ENCODE results near the gene DKK1.

Gene DKK1

DNA sequence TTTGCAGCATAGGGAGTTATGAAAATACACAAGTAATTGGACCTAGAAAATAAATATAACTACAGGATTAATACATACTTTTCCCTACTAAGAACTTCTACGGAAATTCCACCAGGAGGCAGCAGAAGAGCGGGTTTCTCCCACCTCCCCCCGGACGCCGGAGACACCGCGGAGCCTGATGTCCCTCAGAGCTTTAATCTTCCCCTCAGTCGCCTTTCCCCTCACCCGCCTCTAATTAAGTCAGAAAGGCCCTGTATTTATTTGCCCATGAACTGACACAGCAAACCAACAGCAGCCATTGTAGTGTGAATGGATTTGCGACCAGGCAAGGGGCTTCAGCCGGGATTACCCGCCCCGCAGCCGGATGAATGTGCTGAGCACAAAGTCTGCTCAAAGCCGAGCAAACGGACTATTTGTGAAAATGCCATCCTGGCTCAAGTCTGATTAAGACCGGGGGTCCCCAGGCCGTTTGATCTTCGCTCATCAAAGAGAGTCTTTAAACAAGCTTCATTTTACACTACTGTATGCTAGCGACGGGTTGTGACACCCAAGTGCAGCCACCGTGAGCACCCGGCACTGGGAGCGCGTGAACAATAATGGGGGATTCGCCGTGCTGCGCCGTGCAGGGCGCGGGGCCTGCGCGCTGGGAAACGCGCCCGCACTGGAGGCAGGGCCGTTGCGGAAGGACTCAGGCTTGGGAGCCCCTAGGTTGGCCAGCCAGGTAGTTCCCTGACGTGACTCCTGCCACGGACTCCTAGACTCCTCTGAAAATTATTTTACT is 5.6 kb upstream of the DKK1 start:
- peak overlapping the region; percentile 43 for H3K4me3 Mint-ChIP-seq
- H3K36me3 Mint-ChIP-seq: no peaks in the 10 kb centered on the region
- H3K9me3 Mint-ChIP-seq: no peaks in the 10 kb centered on the region
- peaks cover 36% of the 10 kb centered on the region for H3K27me3 Mint-ChIP-seq
- H3K27ac Mint-ChIP-seq: no peak overlapping the region
- peaks cover 6% of the 10 kb centered on the region for H3K4me1 Mint-ChIP-seq

DNA sequence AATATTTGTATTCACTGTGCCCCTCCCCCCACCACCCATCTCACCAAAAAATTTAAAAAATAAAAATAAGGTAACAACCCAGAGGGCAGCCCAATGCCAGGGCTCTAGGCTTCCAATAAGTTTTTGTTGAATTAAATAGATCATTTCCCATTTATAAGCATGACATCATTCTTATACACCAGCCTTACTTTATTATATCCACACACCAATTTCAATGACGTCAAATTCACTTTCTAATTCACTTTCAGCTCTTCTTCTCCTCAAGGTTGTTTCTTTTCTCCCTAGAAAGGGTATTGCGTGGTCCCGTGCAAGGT is 1.2 kb upstream of the DKK1 start:
- Mint-ChIP-seq H3K9me3 (no peaks in the 10 kb centered on the region), H3K36me3 (no peaks in the 10 kb centered on the region), H3K27ac (no peak overlapping the region), H3K4me1 (peaks cover 10% of the 10 kb centered on the region), H3K27me3 (peaks cover 55% of the 10 kb centered on the region), H3K4me3 (no peak overlapping the region)

GRCh38 chr10:52313256-52313932 is 687 bp upstream of the DKK1 start:
- Mint-ChIP-seq H3K36me3 (no peaks in the 10 kb centered on the region), H3K27ac (peak overlapping the region; percentile 44), H3K9me3 (no peaks in the 10 kb centered on the region), H3K4me3 (peak overlapping the region; percentile 41), H3K4me1 (peaks cover 10% of the 10 kb centered on the region), H3K27me3 (peaks cover 55% of the 10 kb centered on the region)

- Mint-ChIP-seq H3K27ac (no peak overlapping the region), H3K9me3 (no peaks in the 10 kb centered on the region), H3K4me1 (peaks cover 10% of the 10 kb centered on the region), H3K4me3 (peak overlapping the region; percentile 15), H3K36me3 (no peaks in the 10 kb centered on the region), H3K27me3 (peaks cover 49% of the 10 kb centered on the region)
Measured at GRCh38 chr10:52314822-52315552, 906 bp downstream of the DKK1 start.

- H3K27me3 Mint-ChIP-seq: peaks cover 46% of the 10 kb centered on the region
- no peak overlapping the region for H3K27ac Mint-ChIP-seq
- H3K4me1 Mint-ChIP-seq: peaks cover 10% of the 10 kb centered on the region
- no peaks in the 10 kb centered on the region for H3K9me3 Mint-ChIP-seq
- no peaks in the 10 kb centered on the region for H3K36me3 Mint-ChIP-seq
- no peak overlapping the region for H3K4me3 Mint-ChIP-seq
Measured at GRCh38 chr10:52316001-52316400, 1.9 kb downstream of the DKK1 start.

DNA sequence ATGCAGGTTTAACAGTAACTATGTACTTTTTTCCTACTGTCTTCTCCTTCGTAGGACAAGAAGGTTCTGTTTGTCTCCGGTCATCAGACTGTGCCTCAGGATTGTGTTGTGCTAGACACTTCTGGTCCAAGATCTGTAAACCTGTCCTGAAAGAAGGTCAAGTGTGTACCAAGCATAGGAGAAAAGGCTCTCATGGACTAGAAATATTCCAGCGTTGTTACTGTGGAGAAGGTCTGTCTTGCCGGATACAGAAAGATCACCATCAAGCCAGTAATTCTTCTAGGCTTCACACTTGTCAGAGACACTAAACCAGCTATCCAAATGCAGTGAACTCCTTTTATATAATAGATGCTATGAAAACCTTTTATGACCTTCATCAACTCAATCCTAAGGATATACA is 2.4 kb downstream of the DKK1 start:
- Mint-ChIP-seq H3K9me3 (no peaks in the 10 kb centered on the region), H3K27me3 (peaks cover 42% of the 10 kb centered on the region), H3K4me1 (peaks cover 10% of the 10 kb centered on the region), H3K27ac (no peak overlapping the region), H3K4me3 (no peak overlapping the region), H3K36me3 (no peaks in the 10 kb centered on the region)

GRCh38 chr10:52318136-52318701 is 4.1 kb downstream of the DKK1 start:
- H3K9me3 Mint-ChIP-seq: no peaks in the 10 kb centered on the region
- peaks cover 6% of the 10 kb centered on the region for H3K4me1 Mint-ChIP-seq
- no peak overlapping the region for H3K4me3 Mint-ChIP-seq
- H3K27me3 Mint-ChIP-seq: peaks cover 29% of the 10 kb centered on the region
- H3K36me3 Mint-ChIP-seq: no peaks in the 10 kb centered on the region
- no peak overlapping the region for H3K27ac Mint-ChIP-seq

- Mint-ChIP-seq H3K4me3 (no peak overlapping the region), H3K27ac (no peak overlapping the region), H3K4me1 (no peaks in the 10 kb centered on the region), H3K27me3 (peaks cover 23% of the 10 kb centered on the region), H3K9me3 (no peaks in the 10 kb centered on the region), H3K36me3 (no peaks in the 10 kb centered on the region)
Measured at GRCh38 chr10:52318822-52319464, 4.9 kb downstream of the DKK1 start.

DNA sequence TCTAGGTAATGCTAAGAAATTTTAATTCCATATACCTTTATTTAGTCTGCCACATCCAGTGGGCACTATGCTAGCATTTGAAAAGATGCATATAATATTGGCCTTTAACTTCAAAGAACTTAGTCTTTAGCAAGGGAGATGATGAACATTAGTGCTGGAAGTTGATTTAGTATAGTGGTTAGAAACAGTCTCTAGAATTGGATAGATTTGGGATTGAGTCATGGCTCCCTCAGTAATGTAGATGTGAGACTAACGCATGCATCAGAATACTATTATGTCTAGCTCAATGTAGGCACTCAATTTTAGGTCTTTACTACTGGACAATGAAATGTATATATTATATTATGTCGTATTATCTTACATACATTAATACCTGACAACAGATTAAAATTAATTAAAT is 5.8 kb downstream of the DKK1 start:
- no peaks in the 10 kb centered on the region for H3K36me3 Mint-ChIP-seq
- H3K4me1 Mint-ChIP-seq: no peaks in the 10 kb centered on the region
- no peak overlapping the region for H3K4me3 Mint-ChIP-seq
- peaks cover 19% of the 10 kb centered on the region for H3K27me3 Mint-ChIP-seq
- H3K27ac Mint-ChIP-seq: no peak overlapping the region
- no peaks in the 10 kb centered on the region for H3K9me3 Mint-ChIP-seq

- Mint-ChIP-seq H3K36me3 (no peaks in the 10 kb centered on the region), H3K27ac (no peak overlapping the region), H3K4me3 (no peak overlapping the region), H3K4me1 (no peaks in the 10 kb centered on the region), H3K27me3 (peaks cover 3% of the 10 kb centered on the region), H3K9me3 (no peaks in the 10 kb centered on the region)
Measured at GRCh38 chr10:52322323-52322722, 8.2 kb downstream of the DKK1 start.

DNA sequence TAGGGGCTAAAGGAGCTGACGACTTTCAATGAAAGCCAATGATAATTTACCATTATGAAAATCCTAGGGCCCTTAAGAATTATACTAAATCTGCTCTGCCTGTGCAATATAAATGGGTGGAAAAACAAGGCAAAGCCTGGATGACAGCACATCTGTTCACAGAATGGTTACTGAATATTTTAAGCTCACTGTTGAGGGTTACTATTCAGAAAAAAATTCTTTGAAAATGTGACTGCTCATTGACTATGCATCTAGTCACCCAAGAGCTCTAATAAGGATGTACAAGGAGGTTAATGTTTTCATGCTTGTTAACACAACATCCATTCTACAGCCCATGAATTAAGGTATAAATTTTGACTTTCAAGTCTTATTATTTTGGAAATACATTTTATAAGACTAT is 8.9 kb downstream of the DKK1 start:
- Mint-ChIP-seq H3K36me3 (no peaks in the 10 kb centered on the region), H3K9me3 (no peaks in the 10 kb centered on the region), H3K27ac (no peak overlapping the region), H3K27me3 (peaks cover 3% of the 10 kb centered on the region), H3K4me3 (no peak overlapping the region), H3K4me1 (no peaks in the 10 kb centered on the region)

DNA sequence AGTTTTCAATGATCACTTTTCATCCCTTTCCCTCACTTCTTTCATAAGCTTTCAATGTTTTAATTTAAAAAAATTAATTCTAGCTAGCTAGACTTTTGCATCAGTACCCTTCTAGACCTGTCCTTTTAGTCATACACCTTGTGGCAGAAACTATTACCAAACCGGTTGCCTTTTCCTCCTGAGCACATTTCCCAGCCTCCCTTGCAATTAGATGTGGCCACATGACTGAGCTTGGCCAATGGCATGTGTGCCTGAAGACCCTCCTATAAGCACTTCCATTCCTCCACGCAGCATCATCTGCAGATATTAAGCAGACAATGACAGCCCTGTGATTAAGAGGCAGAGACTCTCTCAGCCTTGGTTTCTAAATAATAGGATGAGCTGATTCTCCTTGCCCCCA is 12.3 kb downstream of the DKK1 start:
- H3K27me3 Mint-ChIP-seq: no peaks in the 10 kb centered on the region
- no peak overlapping the region for H3K27ac Mint-ChIP-seq
- H3K4me3 Mint-ChIP-seq: no peak overlapping the region
- H3K9me3 Mint-ChIP-seq: no peaks in the 10 kb centered on the region
- no peaks in the 10 kb centered on the region for H3K36me3 Mint-ChIP-seq
- H3K4me1 Mint-ChIP-seq: no peaks in the 10 kb centered on the region

GRCh38 chr10:52331638-52332364 is 17.7 kb downstream of the DKK1 start:
- Mint-ChIP-seq H3K4me3 (no peak overlapping the region), H3K4me1 (no peaks in the 10 kb centered on the region), H3K36me3 (no peaks in the 10 kb centered on the region), H3K27ac (no peak overlapping the region), H3K27me3 (peaks cover 2% of the 10 kb centered on the region), H3K9me3 (no peaks in the 10 kb centered on the region)

GRCh38 chr10:52332815-52333214 is 18.7 kb downstream of the DKK1 start:
- Mint-ChIP-seq H3K9me3 (no peaks in the 10 kb centered on the region), H3K36me3 (no peaks in the 10 kb centered on the region), H3K27me3 (peaks cover 2% of the 10 kb centered on the region), H3K4me1 (no peaks in the 10 kb centered on the region), H3K27ac (no peak overlapping the region), H3K4me3 (no peak overlapping the region)

GRCh38 chr10:52334595-52334994 is 20.5 kb downstream of the DKK1 start:
- Mint-ChIP-seq H3K4me1 (no peaks in the 10 kb centered on the region), H3K36me3 (no peaks in the 10 kb centered on the region), H3K4me3 (no peak overlapping the region), H3K9me3 (no peaks in the 10 kb centered on the region), H3K27me3 (peaks cover 2% of the 10 kb centered on the region), H3K27ac (no peak overlapping the region)

Measured in activated naive CD4-positive, alpha-beta T cell treated with anti-CD3 and anti-CD28 coated beads, Interleukin-2, amount 50 U/mL, for 24 hours (primary cell).